Measurements from ENCODE around the gene CAMSAP3.

Gene CAMSAP3

DNA sequence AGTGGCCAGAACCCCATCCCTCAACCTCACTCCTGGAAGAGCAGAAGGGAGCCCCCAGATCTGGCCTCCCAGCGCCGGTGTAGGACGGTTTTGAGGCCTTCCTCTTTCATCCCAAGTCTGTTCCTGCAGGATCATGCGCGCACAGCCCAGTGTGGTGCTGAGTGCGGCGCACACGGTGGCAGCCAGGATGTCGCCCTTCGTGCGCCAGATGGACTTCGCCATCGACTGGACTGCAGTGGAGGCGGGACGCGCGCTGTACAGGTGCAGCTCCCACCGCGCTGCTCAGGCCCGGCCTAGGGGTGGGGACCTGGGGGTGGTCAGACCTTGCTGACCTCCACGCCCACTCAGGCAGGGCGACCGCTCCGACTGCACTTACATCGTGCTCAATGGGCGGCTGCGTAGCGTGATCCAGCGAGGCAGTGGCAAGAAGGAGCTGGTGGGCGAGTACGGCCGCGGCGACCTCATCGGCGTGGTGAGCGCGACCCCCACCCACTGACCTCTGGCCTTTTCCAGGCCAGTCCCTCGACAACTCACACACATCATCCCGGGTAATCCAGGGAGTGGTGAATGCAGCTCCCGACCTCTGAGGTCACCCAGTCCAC lies 45.4 kb upstream of the CAMSAP3 start:
- Histone ChIP-seq H3K36me3 (peaks cover 28 to 66% (median 37%) of the 10 kb centered on the region in 3 donors), H3K9me3 (no peaks in the 10 kb centered on the region), H3K27me3 (no peaks in the 10 kb centered on the region), H3K4me1 (peaks cover 0 to 10% (median 2%) of the 10 kb centered on the region in 4 donors), H3K27ac (no peak overlapping the region), H3K4me3 (no peak overlapping the region)
- intact Hi-C loops (cut with DNase I; ENCODE audit: low total_unique reads), result no loop called here
- DNase-seq, result no peak
- TF ChIP-seq CTCF (IDR thresholded peaks at IDR 0.05), result no peak

- peak; percentile 41 to 82 for DNase-seq
- Histone ChIP-seq H3K36me3 (peaks cover 35 to 67% (median 43%) of the 10 kb centered on the region in 3 donors), H3K27ac (peak overlapping the region; percentile 6 to 16), H3K9me3 (no peaks in the 10 kb centered on the region), H3K27me3 (no peaks in the 10 kb centered on the region), H3K4me3 (peak overlapping the region in 1 of 2 donors; percentile 11), H3K4me1 (peaks cover 0 to 10% (median 2%) of the 10 kb centered on the region in 4 donors)
- intact Hi-C loops (cut with DNase I; ENCODE audit: low total_unique reads), result no loop called here
- TF ChIP-seq CTCF (IDR thresholded peaks at IDR 0.05), result no peak
Measured at GRCh38 chr19:7550987-7551761, 44.5 kb upstream of the CAMSAP3 start.

DNA sequence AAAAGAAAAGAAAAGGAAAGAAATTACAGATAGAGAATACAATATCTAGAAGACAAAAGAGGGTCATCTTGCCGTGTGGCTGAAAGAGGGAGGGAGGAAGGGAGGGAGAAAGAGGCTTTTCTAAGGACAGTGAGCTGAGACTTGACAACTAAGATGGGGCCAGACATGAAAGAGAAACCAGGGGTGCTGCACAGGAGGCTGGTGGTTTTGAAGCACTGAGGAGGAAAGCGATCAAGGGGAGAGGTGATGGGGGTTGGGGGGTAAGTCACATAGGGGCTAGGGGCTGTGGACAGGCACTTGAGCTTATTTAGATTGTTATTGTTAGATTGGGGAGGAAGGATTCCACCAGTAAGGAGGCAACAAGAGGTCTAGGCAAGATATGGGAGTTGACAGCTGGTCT lies 42.9 kb upstream of the CAMSAP3 start:
- Histone ChIP-seq H3K4me1 (peaks cover 0 to 10% (median 2%) of the 10 kb centered on the region in 4 donors), H3K9me3 (no peaks in the 10 kb centered on the region), H3K27ac (no peak overlapping the region), H3K36me3 (peaks cover 49 to 80% (median 59%) of the 10 kb centered on the region in 3 donors), H3K27me3 (no peaks in the 10 kb centered on the region), H3K4me3 (no peak overlapping the region)
- intact Hi-C loops (cut with DNase I; ENCODE audit: low total_unique reads), result no loop called here
- no peak for DNase-seq
- no peak for TF ChIP-seq CTCF (IDR thresholded peaks at IDR 0.05)

DNA sequence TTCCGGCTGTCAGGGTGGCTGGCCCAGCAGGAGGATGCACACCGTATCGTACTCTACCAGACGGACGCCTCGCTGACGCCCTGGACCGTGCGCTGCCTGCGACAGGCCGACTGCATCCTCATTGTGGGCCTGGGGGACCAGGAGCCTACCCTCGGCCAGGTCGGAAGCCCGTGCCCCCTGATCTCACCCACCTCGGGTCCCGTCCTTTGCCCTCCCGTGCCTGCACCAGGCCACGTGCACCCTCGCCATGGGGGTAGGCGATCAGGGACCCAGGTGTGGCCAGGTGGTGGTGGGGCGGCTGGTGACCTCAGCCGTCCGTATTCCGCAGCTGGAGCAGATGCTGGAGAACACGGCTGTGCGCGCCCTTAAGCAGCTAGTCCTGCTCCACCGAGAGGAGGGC lies 41.1 kb upstream of the CAMSAP3 start:
- intact Hi-C loops (cut with DNase I; ENCODE audit: low total_unique reads), result no loop called here

More for the DNA sequence above, 41.1 kb upstream of the CAMSAP3 start:
- Histone ChIP-seq H3K4me1 (peaks cover 0 to 10% (median 2%) of the 10 kb centered on the region in 4 donors), H3K27ac (no peak overlapping the region), H3K9me3 (no peaks in the 10 kb centered on the region), H3K36me3 (peaks cover 66 to 96% (median 75%) of the 10 kb centered on the region in 3 donors), H3K4me3 (no peak overlapping the region), H3K27me3 (no peaks in the 10 kb centered on the region)
- DNase-seq, result no peak
- no peak for TF ChIP-seq CTCF (IDR thresholded peaks at IDR 0.05)
